Measurements from ENCODE around the gene SMC4.

Gene SMC4

GRCh38 chr3:160459450-160459970 is 60.1 kb downstream of the SMC4 start:
- Histone ChIP-seq H3K4me1 (no peaks in the 10 kb centered on the region), H3K27me3 (no peaks in the 10 kb centered on the region), H3K4me3 (ENCODE audit: low read depth, low read length) (no peak overlapping the region), H3K9me3 (no peaks in the 10 kb centered on the region), H3K36me3 (no peaks in the 10 kb centered on the region)
- no peak for DNase-seq
- no peak for TF ChIP-seq CTCF (IDR thresholded peaks at IDR 0.05; ENCODE audit: low read depth, low read length)

GRCh38 chr3:160460033-160460432 is 60.6 kb downstream of the SMC4 start:
- peak; percentile 24 for DNase-seq
- no peak overlapping the region for H3K4me3 ChIP-seq (ENCODE audit: low read depth, low read length)
- TF ChIP-seq CTCF (IDR thresholded peaks at IDR 0.05; ENCODE audit: low read depth, low read length) = no peak
- H3K36me3 ChIP-seq = no peaks in the 10 kb centered on the region
- H3K27me3 ChIP-seq = no peaks in the 10 kb centered on the region
- no peaks in the 10 kb centered on the region for H3K9me3 ChIP-seq
- H3K4me1 ChIP-seq = no peaks in the 10 kb centered on the region

GRCh38 chr3:160464321-160464720 is 64.9 kb downstream of the SMC4 start:
- DNase-seq = no peak
- TF ChIP-seq CTCF (IDR thresholded peaks at IDR 0.05; ENCODE audit: low read depth, low read length) = no peak
- Histone ChIP-seq H3K4me1 (no peaks in the 10 kb centered on the region), H3K9me3 (no peaks in the 10 kb centered on the region), H3K36me3 (no peaks in the 10 kb centered on the region), H3K27me3 (no peaks in the 10 kb centered on the region), H3K4me3 (ENCODE audit: low read depth, low read length) (no peak overlapping the region)

- no peak for DNase-seq
- Histone ChIP-seq H3K4me1 (no peaks in the 10 kb centered on the region), H3K27me3 (no peaks in the 10 kb centered on the region), H3K9me3 (no peaks in the 10 kb centered on the region), H3K36me3 (no peaks in the 10 kb centered on the region), H3K4me3 (ENCODE audit: low read depth, low read length) (no peak overlapping the region)
- no peak for TF ChIP-seq CTCF (IDR thresholded peaks at IDR 0.05; ENCODE audit: low read depth, low read length)
Measured at GRCh38 chr3:160464971-160465370, 65.5 kb downstream of the SMC4 start.

GRCh38 chr3:160470181-160470580 is 70.7 kb downstream of the SMC4 start:
- no peaks in the 10 kb centered on the region for H3K4me1 ChIP-seq
- no peaks in the 10 kb centered on the region for H3K36me3 ChIP-seq
- TF ChIP-seq CTCF (IDR thresholded peaks at IDR 0.05; ENCODE audit: low read depth, low read length) = no peak
- no peak overlapping the region for H3K4me3 ChIP-seq (ENCODE audit: low read depth, low read length)
- H3K9me3 ChIP-seq = peaks cover 2% of the 10 kb centered on the region
- no peak for DNase-seq
- H3K27me3 ChIP-seq = no peaks in the 10 kb centered on the region

- H3K9me3 ChIP-seq = peaks cover 2% of the 10 kb centered on the region
- H3K36me3 ChIP-seq = no peaks in the 10 kb centered on the region
- no peaks in the 10 kb centered on the region for H3K4me1 ChIP-seq
- no peak overlapping the region for H3K4me3 ChIP-seq (ENCODE audit: low read depth, low read length)
- no peak for TF ChIP-seq CTCF (IDR thresholded peaks at IDR 0.05; ENCODE audit: low read depth, low read length)
- H3K27me3 ChIP-seq = no peaks in the 10 kb centered on the region
- no peak for DNase-seq
Measured at GRCh38 chr3:160471892-160472291, 72.4 kb downstream of the SMC4 start.

All from BE2C (cell line).